RWPE1 (cell line): ENCODE results near the gene CPAMD8.

Source experiments
- CTCF ChIA-PET: fragments of 350-600 bp; sonication (Branson Sonifier 250); formaldehyde crosslinking; extraction: SDS; loops from one replicate; lab custom pipeline; 2021; lab: Yijun Ruan, JAX
- POLR2A ChIA-PET: fragments of 400-600 bp; formaldehyde crosslinking; extraction: SDS; loops from one replicate; lab custom pipeline; 2020; ENCODE audit warnings: antibody characterized with exemption; ENCODE audit not compliant: low non-redundant PET; lab: Yijun Ruan, JAX
- DNase-seq: peaks from one replicate; pipeline ENCODE4 v3.0.0; 2012; ENCODE audit warnings: low spot score
- H3K27ac ChIP-seq: fragments of 450-650 bp; 2 replicates; pipeline ENCODE4 v1.5.1; 2017
- TF ChIP-seq, protein P1 (sequence below): fragments of 450-650 bp; conservative IDR thresholded peaks from 2 replicates; pipeline ENCODE4 v1.5.1; 2017; ENCODE audit warnings: low read depth, mild to moderate bottlenecking

The CPAMD8 gene

DNA sequence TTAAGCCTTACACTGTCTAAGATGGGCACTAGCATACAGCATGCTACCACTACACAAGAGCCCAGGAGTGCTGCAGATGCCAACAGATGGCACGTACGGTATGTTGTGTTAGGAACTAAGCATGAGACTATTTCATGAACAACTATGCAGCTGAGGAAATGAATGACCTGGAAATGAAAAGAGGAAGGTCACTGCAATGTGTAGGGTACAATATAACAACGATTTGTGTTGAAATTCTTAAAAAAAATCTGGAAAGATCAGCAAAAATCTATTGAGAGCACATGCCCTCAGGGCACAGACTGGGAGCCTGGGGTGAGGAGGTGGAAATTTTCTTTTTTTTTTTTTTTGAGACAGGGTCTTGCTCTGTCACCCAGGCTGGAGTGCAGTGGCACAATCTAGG lies 34.2 kb upstream of the CPAMD8 start:
- no peak for DNase-seq
- ChIA-PET POLR2A (no interaction called here), CTCF (no interaction called here)
- TF ChIP-seq, protein P1, sequence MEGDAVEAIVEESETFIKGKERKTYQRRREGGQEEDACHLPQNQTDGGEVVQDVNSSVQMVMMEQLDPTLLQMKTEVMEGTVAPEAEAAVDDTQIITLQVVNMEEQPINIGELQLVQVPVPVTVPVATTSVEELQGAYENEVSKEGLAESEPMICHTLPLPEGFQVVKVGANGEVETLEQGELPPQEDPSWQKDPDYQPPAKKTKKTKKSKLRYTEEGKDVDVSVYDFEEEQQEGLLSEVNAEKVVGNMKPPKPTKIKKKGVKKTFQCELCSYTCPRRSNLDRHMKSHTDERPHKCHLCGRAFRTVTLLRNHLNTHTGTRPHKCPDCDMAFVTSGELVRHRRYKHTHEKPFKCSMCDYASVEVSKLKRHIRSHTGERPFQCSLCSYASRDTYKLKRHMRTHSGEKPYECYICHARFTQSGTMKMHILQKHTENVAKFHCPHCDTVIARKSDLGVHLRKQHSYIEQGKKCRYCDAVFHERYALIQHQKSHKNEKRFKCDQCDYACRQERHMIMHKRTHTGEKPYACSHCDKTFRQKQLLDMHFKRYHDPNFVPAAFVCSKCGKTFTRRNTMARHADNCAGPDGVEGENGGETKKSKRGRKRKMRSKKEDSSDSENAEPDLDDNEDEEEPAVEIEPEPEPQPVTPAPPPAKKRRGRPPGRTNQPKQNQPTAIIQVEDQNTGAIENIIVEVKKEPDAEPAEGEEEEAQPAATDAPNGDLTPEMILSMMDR, result no peak
- no peak overlapping the region for H3K27ac ChIP-seq

DNA sequence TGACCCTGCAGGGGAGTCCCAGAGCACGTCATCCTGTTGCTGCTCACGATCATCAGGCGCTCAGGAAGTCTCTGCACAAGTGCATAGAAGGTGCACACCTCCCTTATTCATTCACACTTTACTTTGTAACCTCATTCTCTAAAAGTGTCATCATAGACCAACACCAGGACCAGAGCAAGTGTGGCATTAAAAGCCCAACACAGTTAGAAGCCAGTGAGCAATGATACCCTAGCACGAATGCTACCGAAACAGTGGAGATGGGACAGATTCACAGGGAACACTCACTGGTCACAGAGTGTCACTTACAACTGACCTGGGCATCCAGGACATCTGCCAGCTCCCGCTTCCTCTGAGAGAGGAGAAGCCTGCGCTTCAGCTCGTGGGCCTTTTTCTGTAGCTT lies 31.6 kb upstream of the CPAMD8 start:
- TF ChIP-seq, protein P1, result no peak
- POLR2A ChIA-PET, result no interaction called here
- CTCF ChIA-PET, result no interaction called here
- H3K27ac ChIP-seq, result no peak overlapping the region
- no peak for DNase-seq

DNA sequence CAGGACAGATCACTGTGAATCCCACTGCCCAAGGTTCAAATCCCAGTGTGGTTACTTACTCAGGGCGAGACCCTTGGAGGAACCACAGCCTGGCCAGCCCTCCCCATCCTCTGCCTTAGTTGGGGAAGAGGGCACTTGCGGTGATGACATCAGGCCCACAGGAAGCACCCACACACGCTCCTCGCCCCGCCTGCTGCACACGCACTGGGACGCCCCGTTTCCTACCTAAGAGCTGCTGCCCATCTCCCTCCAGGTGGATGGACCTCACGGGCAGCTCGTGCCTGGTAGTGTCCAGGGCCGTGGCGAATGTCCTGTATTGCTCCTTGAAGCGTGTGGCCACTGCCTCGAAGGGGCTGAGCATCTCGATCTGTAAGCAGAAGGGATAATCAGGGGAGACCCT lies 29.0 kb upstream of the CPAMD8 start:
- TF ChIP-seq, protein P1, result no peak
- no peak overlapping the region for H3K27ac ChIP-seq
- no peak for DNase-seq
- POLR2A ChIA-PET, result no interaction called here
- CTCF ChIA-PET, result no interaction called here

DNA sequence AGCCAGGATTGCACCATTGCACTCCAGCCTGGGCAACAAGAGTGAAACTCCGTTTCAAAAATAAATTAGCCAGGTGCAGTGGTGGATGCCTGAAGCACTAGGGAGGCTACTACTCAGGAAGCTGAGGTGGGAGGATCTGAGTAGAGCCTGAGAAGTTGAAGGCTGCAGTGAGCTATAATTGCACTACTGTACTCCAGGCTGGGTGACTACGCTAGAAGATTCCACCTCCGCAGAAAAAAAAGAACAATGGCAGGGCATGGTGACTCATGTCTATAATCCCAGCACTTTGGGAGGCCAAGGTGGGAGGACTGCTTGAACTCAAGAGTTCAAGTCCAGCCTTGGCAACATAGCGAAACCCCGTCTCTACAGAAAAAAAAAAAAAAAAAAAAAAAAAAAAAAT lies 28.1 kb upstream of the CPAMD8 start:
- H3K27ac ChIP-seq, result no peak overlapping the region
- TF ChIP-seq, protein P1, result no peak
- POLR2A ChIA-PET, result no interaction called here
- no peak for DNase-seq
- CTCF ChIA-PET, result no interaction called here

DNA sequence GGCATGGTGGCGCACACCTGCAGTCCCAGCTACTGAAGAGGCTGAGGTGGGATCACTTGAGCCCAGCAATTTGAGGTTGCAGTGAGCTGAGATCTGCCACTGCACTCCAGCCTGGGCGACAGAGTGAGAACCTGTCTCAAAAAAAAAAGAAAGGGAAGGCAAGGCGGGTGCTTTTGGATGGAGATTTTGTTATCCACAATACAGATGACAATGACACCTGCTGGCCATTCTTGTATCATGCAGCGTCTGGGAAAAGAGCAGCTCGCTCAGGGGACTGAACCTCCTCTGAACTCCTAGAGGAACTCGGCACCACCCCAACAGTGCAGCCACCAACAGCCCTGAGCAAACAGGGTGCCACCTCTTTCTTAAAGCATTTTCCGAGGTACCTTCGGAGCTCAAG lies 25.8 kb upstream of the CPAMD8 start:
- POLR2A ChIA-PET, result no interaction called here
- CTCF ChIA-PET, result interaction anchor here (0.6 to 1.4 kb wide), 28 partner anchors 8 to 1525 kb away, joined by 3 to 6 read pairs (median 3); no protein-coding TSS in a partner anchor
- DNase-seq, result peak; percentile 35
- TF ChIP-seq, protein P1, result peak; percentile 69
- peak overlapping the region; percentile 1; the same call in 1 of the 2 replicates for H3K27ac ChIP-seq

DNA sequence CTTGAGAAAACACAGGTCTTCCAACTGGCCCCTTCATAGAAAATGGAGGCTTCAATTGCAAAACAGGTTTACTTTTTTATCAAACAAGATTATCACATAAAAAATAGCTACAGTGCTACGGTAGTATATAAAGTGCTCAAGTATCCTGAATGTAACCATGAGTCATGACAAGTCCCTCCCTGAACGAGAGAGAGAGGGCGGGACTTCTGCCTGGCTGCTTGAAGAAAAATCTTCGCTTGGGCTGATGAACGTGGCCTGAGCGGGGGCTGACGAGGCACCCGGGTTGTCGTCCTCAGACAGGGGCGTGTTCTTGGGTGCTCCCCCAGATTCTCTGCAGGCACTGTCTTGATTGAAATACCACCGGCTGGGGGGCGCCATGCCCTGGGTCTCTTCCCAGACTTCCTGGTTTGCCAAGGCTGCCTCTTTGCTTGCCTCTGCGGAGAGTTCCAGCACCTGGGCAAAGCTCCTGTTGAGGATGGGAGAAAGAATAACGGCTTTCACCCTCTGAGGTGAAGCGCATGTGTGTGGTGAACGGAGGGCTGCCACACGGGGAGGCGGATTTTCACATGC lies 23.2 kb upstream of the CPAMD8 start:
- peak overlapping the region; percentile 70 for H3K27ac ChIP-seq

More for the DNA sequence above, 23.2 kb upstream of the CPAMD8 start:
- DNase-seq, result peak; percentile 80
- TF ChIP-seq, protein P1, result no peak
- CTCF ChIA-PET, result interaction anchor here (0.6 kb wide), 1 partner anchor 113 kb away, joined by 6 read pairs; no protein-coding TSS in a partner anchor
- POLR2A ChIA-PET, result interaction anchor here (0.7 kb wide), 1 partner anchor 270 kb away, joined by 3 read pairs; no protein-coding TSS in a partner anchor
